ENCODE data around the gene EFR3B.
"Not testable (repeated sequence)": the region's sequence is repeated elsewhere in the genome, so short reads cannot be mapped to it uniquely, and the experiment has no call there.

EFR3B gene

DNA sequence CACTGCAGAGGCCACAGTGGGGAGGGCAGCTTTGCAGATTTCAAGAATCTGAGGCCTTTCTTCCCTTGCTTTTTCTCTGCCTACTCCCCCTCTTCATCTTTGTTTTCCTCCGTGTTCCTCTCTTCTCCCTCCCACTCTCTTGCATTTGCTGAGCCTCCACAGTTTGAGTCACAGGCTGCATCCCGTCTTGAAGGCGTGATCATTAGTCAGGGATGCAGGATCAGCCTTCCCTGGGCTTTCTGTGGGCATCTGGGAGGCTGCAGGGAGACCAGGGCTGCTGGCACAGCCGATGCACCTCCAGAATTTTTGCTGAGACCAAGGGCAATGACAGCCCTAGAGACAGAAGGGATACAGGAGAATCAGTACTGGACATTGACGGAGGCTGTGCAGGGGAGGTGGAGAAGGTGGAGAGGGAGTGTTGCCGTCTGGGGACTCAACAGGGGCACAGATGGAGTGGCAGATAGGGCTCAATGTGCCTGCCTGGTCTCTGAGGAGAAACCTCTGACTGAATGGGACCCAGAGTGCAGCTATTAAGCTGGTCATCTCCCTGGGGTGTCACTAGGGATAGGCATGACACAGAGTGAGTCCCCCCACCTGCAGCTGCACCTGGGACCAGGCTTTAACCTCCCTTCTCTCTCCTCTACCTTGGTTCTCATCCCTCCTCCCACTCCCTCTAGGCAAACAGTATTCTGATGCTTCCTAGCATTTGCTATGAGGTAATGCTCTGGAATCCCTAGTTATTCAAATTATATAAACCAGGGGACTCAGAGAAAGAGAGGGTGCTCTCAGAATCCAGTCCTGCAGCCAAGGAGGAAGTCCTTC, 41.2 kb upstream of the EFR3B start:
- Mint-ChIP-seq H3K9me3 (no peaks in the 10 kb centered on the region), H3K36me3 (ENCODE audit: low read depth) (no peaks in the 10 kb centered on the region), H3K27ac (no peak overlapping the region), H3K4me1 (peaks cover 17% of the 10 kb centered on the region), H3K4me3 (no peak overlapping the region), H3K27me3 (ENCODE audit: low read depth, poor library complexity) (peaks cover 31% of the 10 kb centered on the region)
- no peak for DNase-seq
- TF ChIP-seq, protein P1, sequence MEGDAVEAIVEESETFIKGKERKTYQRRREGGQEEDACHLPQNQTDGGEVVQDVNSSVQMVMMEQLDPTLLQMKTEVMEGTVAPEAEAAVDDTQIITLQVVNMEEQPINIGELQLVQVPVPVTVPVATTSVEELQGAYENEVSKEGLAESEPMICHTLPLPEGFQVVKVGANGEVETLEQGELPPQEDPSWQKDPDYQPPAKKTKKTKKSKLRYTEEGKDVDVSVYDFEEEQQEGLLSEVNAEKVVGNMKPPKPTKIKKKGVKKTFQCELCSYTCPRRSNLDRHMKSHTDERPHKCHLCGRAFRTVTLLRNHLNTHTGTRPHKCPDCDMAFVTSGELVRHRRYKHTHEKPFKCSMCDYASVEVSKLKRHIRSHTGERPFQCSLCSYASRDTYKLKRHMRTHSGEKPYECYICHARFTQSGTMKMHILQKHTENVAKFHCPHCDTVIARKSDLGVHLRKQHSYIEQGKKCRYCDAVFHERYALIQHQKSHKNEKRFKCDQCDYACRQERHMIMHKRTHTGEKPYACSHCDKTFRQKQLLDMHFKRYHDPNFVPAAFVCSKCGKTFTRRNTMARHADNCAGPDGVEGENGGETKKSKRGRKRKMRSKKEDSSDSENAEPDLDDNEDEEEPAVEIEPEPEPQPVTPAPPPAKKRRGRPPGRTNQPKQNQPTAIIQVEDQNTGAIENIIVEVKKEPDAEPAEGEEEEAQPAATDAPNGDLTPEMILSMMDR (IDR thresholded peaks at IDR 0.05): no peak

DNA sequence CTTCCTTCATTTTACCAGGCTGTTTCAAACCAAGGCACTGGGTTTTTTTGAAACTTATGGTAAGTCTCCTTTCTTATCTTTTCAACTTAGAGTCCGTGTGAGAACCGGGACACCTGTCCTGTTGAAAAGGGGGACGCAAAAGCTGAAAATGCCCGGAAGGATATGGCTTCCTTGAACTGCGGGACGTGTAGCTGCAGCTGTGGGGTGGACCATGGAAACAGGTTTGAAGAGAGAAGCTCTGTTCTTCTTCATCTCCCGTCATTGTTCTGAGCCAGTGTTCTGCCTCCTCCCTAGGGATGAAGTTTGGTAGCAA, 40.6 kb upstream of the EFR3B start:
- Mint-ChIP-seq H3K4me3 (no peak overlapping the region), H3K27me3 (ENCODE audit: low read depth, poor library complexity) (peaks cover 31% of the 10 kb centered on the region), H3K4me1 (peaks cover 17% of the 10 kb centered on the region), H3K27ac (no peak overlapping the region), H3K36me3 (ENCODE audit: low read depth) (no peaks in the 10 kb centered on the region), H3K9me3 (no peaks in the 10 kb centered on the region)
- TF ChIP-seq, protein P1 (IDR thresholded peaks at IDR 0.05): no peak
- no peak for DNase-seq

DNA sequence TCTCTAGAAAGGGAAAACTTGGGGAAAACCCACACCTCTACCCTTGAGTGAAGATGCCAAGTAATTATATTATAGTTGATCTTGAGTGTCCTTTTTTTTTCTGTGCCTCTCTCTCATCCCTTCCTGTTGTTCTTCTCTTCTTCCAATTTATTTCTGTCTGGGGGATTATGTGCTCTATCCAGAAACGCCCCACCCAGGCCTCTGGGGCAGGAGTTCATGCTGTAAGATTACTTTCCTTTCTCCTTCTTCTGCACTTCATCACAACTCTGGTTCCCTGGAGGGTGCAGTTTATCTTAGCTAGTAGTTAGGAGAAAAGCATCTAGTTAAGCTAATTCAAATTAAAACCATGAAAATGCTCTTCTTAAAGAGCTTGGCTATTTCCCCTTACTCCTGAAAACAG, 39.8 kb upstream of the EFR3B start:
- Mint-ChIP-seq H3K9me3 (no peaks in the 10 kb centered on the region), H3K36me3 (ENCODE audit: low read depth) (no peaks in the 10 kb centered on the region), H3K27me3 (ENCODE audit: low read depth, poor library complexity) (peaks cover 31% of the 10 kb centered on the region), H3K27ac (no peak overlapping the region), H3K4me1 (peaks cover 17% of the 10 kb centered on the region), H3K4me3 (no peak overlapping the region)
- no peak for DNase-seq
- TF ChIP-seq, protein P1 (IDR thresholded peaks at IDR 0.05): no peak

DNA sequence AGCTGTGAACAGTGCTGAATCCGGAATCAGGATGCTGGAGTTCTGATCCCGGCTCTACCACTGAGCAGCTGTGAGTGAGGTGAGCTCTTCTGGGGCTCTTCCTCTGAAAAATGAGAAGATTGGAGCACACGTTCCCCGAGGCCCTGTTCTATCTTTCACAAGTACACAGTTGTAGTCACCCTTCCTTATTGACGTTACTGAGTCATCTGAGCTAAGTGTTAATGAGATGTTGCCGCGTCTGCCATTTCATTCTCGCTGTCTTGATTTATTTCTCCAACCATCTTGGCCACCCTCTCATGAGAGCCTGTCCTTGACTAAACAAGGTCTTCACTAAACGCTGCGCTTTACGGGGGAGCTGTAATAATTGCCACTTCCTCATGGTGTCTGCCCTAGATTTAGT, 31.9 kb upstream of the EFR3B start:
- Mint-ChIP-seq H3K27ac (peak overlapping the region; percentile 9), H3K27me3 (ENCODE audit: low read depth, poor library complexity) (peaks cover 7% of the 10 kb centered on the region)

DNA sequence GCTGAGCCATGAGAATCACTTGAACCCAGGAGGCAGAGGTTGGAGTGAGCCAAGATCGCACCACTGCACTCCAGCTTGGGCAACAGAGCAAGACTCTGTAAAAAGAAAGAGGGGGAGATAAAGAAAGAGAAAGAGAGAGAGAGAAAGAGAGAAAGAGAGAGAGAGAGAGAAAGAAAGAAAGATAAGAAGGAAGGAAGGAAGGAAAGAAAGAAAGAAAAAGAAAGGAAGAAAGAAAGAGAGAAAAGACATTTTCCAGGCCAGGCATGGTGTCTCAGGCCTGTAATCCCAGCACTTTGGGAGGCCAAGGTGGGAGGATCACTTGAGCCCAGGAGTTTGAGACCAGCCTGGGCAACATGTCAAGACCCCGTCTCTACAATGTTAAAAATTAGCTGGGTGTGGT, 30.5 kb upstream of the EFR3B start:
- H3K9me3 Mint-ChIP-seq; H3K27ac Mint-ChIP-seq; H3K4me3 Mint-ChIP-seq; H3K27me3 Mint-ChIP-seq (ENCODE audit: low read depth, poor library complexity); H3K36me3 Mint-ChIP-seq (ENCODE audit: low read depth); DNase-seq: not testable (repeated sequence)
- peaks cover 11% of the 10 kb centered on the region for H3K4me1 Mint-ChIP-seq

More for the DNA sequence above, 31.9 kb upstream of the EFR3B start:
- DNase-seq: no peak
- no peaks in the 10 kb centered on the region for H3K9me3 Mint-ChIP-seq
- H3K36me3 Mint-ChIP-seq (ENCODE audit: low read depth): no peaks in the 10 kb centered on the region
- peaks cover 15% of the 10 kb centered on the region for H3K4me1 Mint-ChIP-seq
- TF ChIP-seq, protein P1 (IDR thresholded peaks at IDR 0.05): no peak
- H3K4me3 Mint-ChIP-seq: no peak overlapping the region

DNA sequence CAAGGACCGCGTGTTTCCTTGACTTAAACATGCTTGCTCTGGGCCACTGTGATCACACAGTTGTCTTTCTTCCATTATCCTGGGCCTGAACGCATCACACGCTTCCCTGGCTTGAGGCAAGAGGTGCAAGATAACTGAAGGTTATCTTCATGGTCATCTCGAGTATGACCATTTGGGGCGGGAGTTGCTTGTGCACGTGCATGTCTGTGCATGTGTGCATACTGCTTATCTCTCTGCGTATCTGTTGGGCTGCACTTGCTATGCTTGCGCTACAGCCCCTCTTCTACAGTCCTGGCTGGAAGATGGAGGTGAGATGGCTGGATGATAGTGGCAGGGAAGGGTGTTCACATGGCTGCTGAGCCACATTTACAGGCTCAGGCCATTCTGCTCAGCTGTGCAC, 27.2 kb upstream of the EFR3B start:
- H3K27ac Mint-ChIP-seq: no peak overlapping the region
- no peak for DNase-seq
- TF ChIP-seq, protein P1 (IDR thresholded peaks at IDR 0.05): no peak
- H3K4me1 Mint-ChIP-seq: peaks cover 20% of the 10 kb centered on the region
- H3K4me3 Mint-ChIP-seq: no peak overlapping the region
- H3K9me3 Mint-ChIP-seq: no peaks in the 10 kb centered on the region
- H3K27me3 Mint-ChIP-seq (ENCODE audit: low read depth, poor library complexity): no peaks in the 10 kb centered on the region
- H3K36me3 Mint-ChIP-seq (ENCODE audit: low read depth): no peaks in the 10 kb centered on the region

Measured in nephron progenitor cell (in vitro differentiated cells).